Measurements from ENCODE around the gene IAH1.

IAH1 gene

DNA sequence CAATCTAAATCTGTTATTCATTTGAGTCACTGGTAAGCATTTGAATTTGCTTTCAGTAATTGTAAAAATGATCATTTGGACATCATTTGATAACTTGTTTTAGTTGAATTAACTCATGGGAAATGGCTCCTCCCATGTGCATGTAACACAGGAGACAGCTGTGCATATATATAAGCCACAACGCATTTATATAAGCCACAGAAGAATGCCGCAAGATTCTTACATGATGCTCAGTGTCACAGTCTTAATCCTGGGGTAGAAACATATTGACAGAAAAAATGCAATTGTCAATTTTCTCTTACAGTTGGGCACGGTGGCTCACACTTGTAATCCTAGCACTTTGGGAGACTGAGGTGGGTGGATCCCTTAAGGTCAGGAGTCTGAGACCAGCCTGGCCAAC is 13.3 kb upstream of the IAH1 start:
- Histone ChIP-seq H3K27me3 (ENCODE audit: control insufficient read depth, insufficient read depth, low read length) (no peaks in the 10 kb centered on the region), H3K4me3 (ENCODE audit: low read length) (no peak overlapping the region), H3K9me3 (ENCODE audit: control insufficient read depth, low read length) (no peaks in the 10 kb centered on the region), H3K4me1 (ENCODE audit: control insufficient read depth, insufficient read depth, low read length) (no peaks in the 10 kb centered on the region), H3K36me3 (ENCODE audit: control insufficient read depth, insufficient read depth, low read length) (no peaks in the 10 kb centered on the region), H3K9ac (ENCODE audit: low read length) (no peak overlapping the region)

DNA sequence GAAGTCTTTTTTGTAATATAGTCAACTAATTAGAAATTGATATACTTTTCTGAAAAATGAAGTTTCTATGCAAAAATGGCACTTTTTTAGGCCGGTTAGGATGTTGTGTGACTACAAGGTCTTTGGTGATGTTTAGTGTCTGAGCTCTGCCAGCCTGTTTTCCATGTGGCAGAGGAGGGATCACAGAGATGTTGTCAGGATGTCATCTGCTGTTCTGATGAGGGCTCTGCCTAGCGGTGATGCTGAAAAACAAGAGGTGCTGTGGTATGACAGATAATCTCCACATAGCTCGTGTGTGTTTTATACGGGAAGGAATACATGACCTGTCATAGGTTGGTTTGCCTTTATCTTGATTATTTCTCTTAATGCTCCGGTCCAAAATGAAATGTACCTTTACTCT is 12.0 kb upstream of the IAH1 start:
- no peaks in the 10 kb centered on the region for H3K4me1 ChIP-seq (ENCODE audit: control insufficient read depth, insufficient read depth, low read length)
- no peak overlapping the region for H3K9ac ChIP-seq (ENCODE audit: low read length)
- H3K36me3 ChIP-seq (ENCODE audit: control insufficient read depth, insufficient read depth, low read length) = no peaks in the 10 kb centered on the region
- no peak overlapping the region for H3K4me3 ChIP-seq (ENCODE audit: low read length)
- H3K27me3 ChIP-seq (ENCODE audit: control insufficient read depth, insufficient read depth, low read length) = no peaks in the 10 kb centered on the region
- H3K9me3 ChIP-seq (ENCODE audit: control insufficient read depth, low read length) = no peaks in the 10 kb centered on the region

DNA sequence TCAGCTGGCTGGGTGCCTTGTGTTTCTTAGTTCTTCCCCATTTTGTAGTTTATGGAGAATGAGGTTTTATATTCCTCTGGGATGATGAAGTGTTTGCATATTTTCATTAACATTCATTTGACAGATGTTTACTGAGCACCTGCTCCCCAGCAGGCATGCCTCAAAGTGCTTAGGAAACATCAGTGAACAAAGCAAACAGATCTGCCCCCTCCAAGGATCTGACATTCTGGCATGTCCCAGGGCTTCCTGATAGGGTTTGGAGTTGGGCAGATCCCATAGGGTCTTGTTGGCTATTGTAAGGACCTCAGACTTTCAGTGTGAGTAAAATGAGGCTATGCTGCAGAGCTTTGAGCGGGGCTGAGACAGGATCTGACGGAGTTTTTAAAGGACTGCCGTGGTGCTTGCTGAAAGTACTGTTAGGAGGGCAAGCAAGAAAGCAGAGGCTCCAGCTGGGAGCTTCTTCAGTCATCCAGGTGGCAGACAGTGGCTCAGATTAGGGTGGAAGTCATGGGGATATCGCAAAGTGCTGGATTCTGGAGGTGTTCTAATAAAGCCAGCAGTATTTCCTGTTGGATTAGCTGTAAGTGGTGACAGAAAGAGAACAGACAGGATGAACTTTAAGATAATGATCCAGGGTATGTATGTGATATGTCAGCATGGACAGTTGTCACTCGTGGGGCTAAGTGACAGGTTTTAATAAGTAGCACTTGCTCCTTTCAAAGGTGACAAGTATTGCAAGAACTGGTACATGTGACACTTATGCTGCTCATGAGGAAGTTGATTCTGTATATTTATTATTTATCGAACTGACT is 11.3 kb upstream of the IAH1 start:
- Histone ChIP-seq H3K4me3 (ENCODE audit: low read length) (no peak overlapping the region), H3K4me1 (ENCODE audit: control insufficient read depth, insufficient read depth, low read length) (no peaks in the 10 kb centered on the region), H3K27me3 (ENCODE audit: control insufficient read depth, insufficient read depth, low read length) (no peaks in the 10 kb centered on the region), H3K9me3 (ENCODE audit: control insufficient read depth, low read length) (no peaks in the 10 kb centered on the region), H3K36me3 (ENCODE audit: control insufficient read depth, insufficient read depth, low read length) (no peaks in the 10 kb centered on the region), H3K9ac (ENCODE audit: low read length) (no peak overlapping the region)

DNA sequence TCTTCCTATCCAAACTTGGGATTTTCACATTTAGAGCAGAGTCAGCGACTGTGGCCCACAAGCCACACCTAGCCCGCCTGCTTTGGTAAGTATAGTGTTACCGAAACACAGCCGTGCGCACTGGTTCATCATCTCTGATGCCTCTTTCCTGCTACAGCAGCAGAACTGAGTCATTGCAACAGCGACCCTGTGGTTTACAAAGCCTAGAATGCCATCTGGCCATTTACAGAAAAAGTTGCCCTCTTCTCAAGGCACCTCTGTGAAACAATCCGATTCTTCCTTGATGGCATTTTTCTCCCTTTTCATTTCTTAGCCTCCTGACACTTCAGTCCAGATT is 10.7 kb upstream of the IAH1 start:
- no peaks in the 10 kb centered on the region for H3K9me3 ChIP-seq (ENCODE audit: control insufficient read depth, low read length)
- no peaks in the 10 kb centered on the region for H3K36me3 ChIP-seq (ENCODE audit: control insufficient read depth, insufficient read depth, low read length)

DNA sequence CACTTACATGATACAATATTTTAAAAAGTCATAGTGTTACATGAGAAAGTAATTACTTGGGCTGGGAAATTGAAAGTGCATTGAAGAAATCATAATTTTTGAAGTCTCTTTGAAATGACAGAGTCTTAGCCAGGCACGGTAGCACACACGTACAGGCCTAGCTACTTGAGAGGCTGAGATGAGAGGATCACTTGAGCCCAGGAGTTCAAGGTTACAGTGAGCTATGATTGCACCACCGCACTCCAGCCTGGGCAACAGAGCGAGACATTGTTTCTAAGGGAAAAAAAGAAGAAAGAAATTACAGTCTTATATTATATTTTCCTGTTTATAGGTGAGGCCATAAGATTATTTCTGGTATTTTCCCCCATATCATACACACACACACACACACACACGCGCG is 9.2 kb upstream of the IAH1 start:
- Histone ChIP-seq H3K4me1 (ENCODE audit: control insufficient read depth, insufficient read depth, low read length) (no peaks in the 10 kb centered on the region), H3K9me3 (ENCODE audit: control insufficient read depth, low read length) (no peaks in the 10 kb centered on the region), H3K27me3 (ENCODE audit: control insufficient read depth, insufficient read depth, low read length) (no peaks in the 10 kb centered on the region), H3K9ac (ENCODE audit: low read length) (no peak overlapping the region), H3K36me3 (ENCODE audit: control insufficient read depth, insufficient read depth, low read length) (no peaks in the 10 kb centered on the region), H3K4me3 (ENCODE audit: low read length) (no peak overlapping the region)

More for the DNA sequence above, 10.7 kb upstream of the IAH1 start:
- H3K4me3 ChIP-seq (ENCODE audit: low read length) = no peak overlapping the region
- H3K4me1 ChIP-seq (ENCODE audit: control insufficient read depth, insufficient read depth, low read length) = no peaks in the 10 kb centered on the region
- no peaks in the 10 kb centered on the region for H3K27me3 ChIP-seq (ENCODE audit: control insufficient read depth, insufficient read depth, low read length)
- H3K9ac ChIP-seq (ENCODE audit: low read length) = no peak overlapping the region

DNA sequence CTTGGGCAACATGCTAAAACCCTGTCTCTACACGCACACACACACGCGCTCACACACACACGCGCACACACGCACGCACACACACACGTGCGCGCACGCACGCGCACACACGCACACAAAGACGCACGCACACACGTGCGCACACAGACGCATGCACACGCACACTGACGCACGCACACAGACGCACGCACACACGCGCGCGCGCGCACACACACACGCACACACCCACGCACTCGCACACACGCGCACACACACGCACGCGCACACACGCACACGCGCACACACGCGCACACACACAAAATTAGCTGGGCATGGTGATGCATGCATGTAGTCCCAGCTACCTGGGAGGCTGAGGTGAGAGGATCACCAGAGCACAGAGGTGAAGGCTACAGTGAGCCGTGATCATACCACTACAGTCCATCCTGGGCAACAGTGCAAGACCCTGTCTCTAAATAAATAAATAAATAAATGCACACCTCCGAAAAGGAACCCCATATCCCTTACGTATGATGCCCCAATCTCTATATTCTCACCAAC is 8.1 kb upstream of the IAH1 start:
- Histone ChIP-seq H3K9me3 (ENCODE audit: control insufficient read depth, low read length) (no peaks in the 10 kb centered on the region), H3K4me1 (ENCODE audit: control insufficient read depth, insufficient read depth, low read length) (no peaks in the 10 kb centered on the region), H3K9ac (ENCODE audit: low read length) (no peak overlapping the region), H3K27me3 (ENCODE audit: control insufficient read depth, insufficient read depth, low read length) (no peaks in the 10 kb centered on the region), H3K36me3 (ENCODE audit: control insufficient read depth, insufficient read depth, low read length) (no peaks in the 10 kb centered on the region), H3K4me3 (ENCODE audit: low read length) (no peak overlapping the region)

DNA sequence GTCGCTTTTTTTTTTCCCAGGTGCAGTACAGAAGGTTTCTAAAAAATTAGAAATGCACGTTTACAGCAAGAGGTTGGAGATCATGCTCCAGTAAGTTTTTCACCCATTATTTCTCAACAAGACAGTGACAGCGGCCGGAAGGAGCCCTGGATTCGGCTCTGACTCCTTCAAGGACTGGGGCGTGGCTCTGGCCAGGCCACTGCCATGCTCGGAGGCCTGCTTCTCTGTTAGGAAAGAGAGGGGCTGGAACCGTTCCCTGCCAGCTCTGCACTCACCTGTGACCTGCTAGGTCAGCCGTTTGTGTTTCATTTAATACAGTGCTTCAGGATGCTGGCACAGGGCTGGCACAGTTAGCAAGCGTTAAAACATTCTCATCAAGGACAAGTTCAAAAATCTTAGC is 6.7 kb upstream of the IAH1 start:
- H3K9ac ChIP-seq (ENCODE audit: low read length) = no peak overlapping the region
- no peaks in the 10 kb centered on the region for H3K9me3 ChIP-seq (ENCODE audit: control insufficient read depth, low read length)
- H3K4me1 ChIP-seq (ENCODE audit: control insufficient read depth, insufficient read depth, low read length) = no peaks in the 10 kb centered on the region
- H3K36me3 ChIP-seq (ENCODE audit: control insufficient read depth, insufficient read depth, low read length) = no peaks in the 10 kb centered on the region
- H3K27me3 ChIP-seq (ENCODE audit: control insufficient read depth, insufficient read depth, low read length) = no peaks in the 10 kb centered on the region
- no peak overlapping the region for H3K4me3 ChIP-seq (ENCODE audit: low read length)

DNA sequence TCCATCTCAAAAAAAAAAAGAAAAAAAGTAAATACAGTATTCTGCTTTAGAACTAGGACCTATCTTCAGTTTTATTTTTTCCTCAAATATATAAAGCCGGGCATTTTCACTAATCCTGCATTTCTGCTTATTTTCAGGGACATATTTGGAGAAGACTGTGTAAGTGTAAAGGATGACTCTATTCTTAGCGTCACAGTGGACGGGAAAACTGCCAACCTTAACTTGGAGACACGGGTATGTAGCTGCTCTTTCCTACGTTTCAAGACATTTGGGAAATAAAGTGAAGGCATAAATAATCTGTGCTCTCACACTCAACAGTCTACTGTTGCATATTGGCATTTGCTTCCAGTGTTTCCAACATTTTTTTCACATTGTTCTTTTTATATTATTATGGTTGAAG is 3.1 kb upstream of the IAH1 start:
- Histone ChIP-seq H3K4me3 (ENCODE audit: low read length) (no peak overlapping the region), H3K4me1 (ENCODE audit: control insufficient read depth, insufficient read depth, low read length) (peaks cover 7% of the 10 kb centered on the region), H3K9me3 (ENCODE audit: control insufficient read depth, low read length) (no peaks in the 10 kb centered on the region), H3K27me3 (ENCODE audit: control insufficient read depth, insufficient read depth, low read length) (no peaks in the 10 kb centered on the region), H3K36me3 (ENCODE audit: control insufficient read depth, insufficient read depth, low read length) (no peaks in the 10 kb centered on the region), H3K9ac (ENCODE audit: low read length) (no peak overlapping the region)

DNA sequence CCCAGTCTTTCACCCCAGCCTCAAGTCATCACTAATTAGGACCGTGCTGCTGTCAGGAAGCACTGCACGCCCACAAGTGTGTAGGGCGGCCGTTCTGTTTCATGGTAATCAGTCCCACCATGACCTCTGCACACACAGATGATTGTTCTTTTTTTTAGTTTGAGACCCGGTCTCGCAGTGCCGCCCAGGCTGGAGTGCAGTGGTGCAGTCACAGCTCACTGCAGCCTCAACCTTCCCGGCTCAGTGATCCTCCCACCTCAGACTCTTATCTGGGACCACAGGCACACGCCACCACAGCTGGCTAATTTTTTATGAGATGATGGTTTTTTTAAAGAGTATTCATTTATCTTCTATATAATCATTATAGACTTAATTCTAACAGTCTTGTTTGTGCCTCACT is 1.8 kb upstream of the IAH1 start:
- H3K9me3 ChIP-seq (ENCODE audit: control insufficient read depth, low read length) = no peaks in the 10 kb centered on the region
- H3K27me3 ChIP-seq (ENCODE audit: control insufficient read depth, insufficient read depth, low read length) = no peaks in the 10 kb centered on the region
- peaks cover 7% of the 10 kb centered on the region for H3K4me1 ChIP-seq (ENCODE audit: control insufficient read depth, insufficient read depth, low read length)
- H3K36me3 ChIP-seq (ENCODE audit: control insufficient read depth, insufficient read depth, low read length) = no peaks in the 10 kb centered on the region
- no peak overlapping the region for H3K4me3 ChIP-seq (ENCODE audit: low read length)
- H3K9ac ChIP-seq (ENCODE audit: low read length) = no peak overlapping the region

DNA sequence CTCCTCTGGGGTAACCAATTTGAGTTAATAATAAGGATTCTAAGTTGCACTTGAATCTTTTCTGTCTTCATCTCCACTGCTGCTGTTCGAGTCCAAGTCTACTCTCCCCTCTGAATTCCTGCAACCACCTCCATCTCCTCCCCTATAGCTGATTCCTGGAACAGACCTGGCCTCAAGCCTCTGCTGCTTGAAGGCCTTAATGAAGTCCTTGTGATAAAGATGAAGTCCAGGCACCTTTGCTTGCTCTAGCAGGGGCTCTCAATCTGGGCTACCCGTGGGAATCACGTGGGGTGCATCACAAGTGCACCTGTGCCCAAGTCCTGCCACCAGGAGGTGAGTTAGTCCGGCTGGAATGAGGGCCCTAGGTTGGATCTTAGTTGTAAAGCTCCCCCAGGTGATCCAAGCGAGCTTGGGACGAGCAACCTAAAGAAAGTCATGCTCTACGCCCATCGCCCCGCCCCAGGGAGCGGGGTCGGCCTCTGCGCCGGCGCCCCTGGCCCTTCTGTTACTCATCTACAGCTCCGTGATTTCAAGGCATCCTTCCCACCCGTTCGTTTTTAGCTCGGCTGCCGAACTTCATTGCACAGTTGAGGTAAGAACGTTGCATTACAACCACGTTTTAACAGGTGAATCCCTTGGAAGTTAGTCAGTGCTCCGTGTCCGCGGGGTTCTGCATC is 905 bp upstream of the IAH1 start:
- Histone ChIP-seq H3K4me3 (ENCODE audit: low read length) (peak overlapping the region; percentile 78), H3K9ac (ENCODE audit: low read length) (peak overlapping the region; percentile 80), H3K4me1 (ENCODE audit: control insufficient read depth, insufficient read depth, low read length) (peaks cover 7% of the 10 kb centered on the region), H3K36me3 (ENCODE audit: control insufficient read depth, insufficient read depth, low read length) (no peaks in the 10 kb centered on the region), H3K9me3 (ENCODE audit: control insufficient read depth, low read length) (no peaks in the 10 kb centered on the region), H3K27me3 (ENCODE audit: control insufficient read depth, insufficient read depth, low read length) (no peaks in the 10 kb centered on the region)

DNA sequence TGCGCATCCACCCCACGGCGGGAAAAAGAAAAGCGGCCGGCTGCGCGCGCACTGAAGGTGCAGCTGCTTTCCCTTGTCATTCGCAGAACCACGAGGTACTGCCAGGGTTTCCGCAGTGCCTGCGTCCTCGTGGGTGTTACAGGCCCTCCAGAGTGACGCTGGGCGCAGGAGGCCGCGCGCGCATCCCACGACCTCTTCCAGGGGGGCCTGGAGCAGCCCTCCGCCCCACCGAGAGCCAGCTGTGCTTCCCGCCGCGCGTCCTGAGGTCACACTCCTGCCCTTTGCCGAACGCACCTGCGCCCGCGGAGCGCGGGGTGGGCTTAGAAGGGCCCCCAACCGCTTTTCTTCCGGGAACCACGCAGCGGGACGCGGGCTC is 378 bp upstream of the IAH1 start:
- Histone ChIP-seq H3K27me3 (ENCODE audit: control insufficient read depth, insufficient read depth, low read length) (no peaks in the 10 kb centered on the region), H3K4me1 (ENCODE audit: control insufficient read depth, insufficient read depth, low read length) (peaks cover 7% of the 10 kb centered on the region), H3K4me3 (ENCODE audit: low read length) (peak overlapping the region; percentile 78), H3K9me3 (ENCODE audit: control insufficient read depth, low read length) (no peaks in the 10 kb centered on the region), H3K9ac (ENCODE audit: low read length) (peak overlapping the region; percentile 80), H3K36me3 (ENCODE audit: control insufficient read depth, insufficient read depth, low read length) (no peaks in the 10 kb centered on the region)

DNA sequence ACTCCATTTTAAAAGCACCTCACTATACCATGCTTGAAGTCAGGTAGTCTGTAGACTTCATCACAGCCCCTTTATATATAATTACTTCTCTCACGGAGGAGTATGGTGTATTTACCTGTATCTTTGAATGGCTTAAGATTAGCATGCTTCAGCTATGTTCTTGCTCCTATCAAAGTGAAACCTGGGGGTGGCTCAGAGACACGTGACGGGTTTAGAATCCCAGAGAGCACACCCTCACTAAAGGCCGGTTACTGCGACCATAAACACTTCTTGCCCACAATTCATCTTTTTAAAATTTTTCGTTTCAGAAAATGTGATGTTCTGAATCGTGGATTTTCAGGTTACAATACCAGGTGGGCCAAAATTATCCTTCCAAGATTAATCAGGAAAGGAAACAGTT is 3.6 kb downstream of the IAH1 start:
- H3K9me3 ChIP-seq (ENCODE audit: control insufficient read depth, low read length) = no peaks in the 10 kb centered on the region
- peaks cover 8% of the 10 kb centered on the region for H3K36me3 ChIP-seq (ENCODE audit: control insufficient read depth, insufficient read depth, low read length)
- no peak overlapping the region for H3K9ac ChIP-seq (ENCODE audit: low read length)
- H3K4me1 ChIP-seq (ENCODE audit: control insufficient read depth, insufficient read depth, low read length) = peaks cover 7% of the 10 kb centered on the region
- H3K4me3 ChIP-seq (ENCODE audit: low read length) = no peak overlapping the region
- no peaks in the 10 kb centered on the region for H3K27me3 ChIP-seq (ENCODE audit: control insufficient read depth, insufficient read depth, low read length)
